CD8-positive, alpha-beta memory T cell (primary cell): ENCODE results near the gene INPP5A. TPM values are rescaled to one million over a fixed set of nuclear protein-coding genes. Genes with fewer than 3 reads are reported as not detected.
"Not testable (repeated sequence)": the region's sequence is repeated elsewhere in the genome, so short reads cannot be mapped to it uniquely, and the experiment has no call there.

Source experiments
- CTCF ChIA-PET: fragments of 350-600 bp; sonication (Branson Sonifier 250); formaldehyde crosslinking; loops from one replicate; lab custom pipeline; 2021; ENCODE audit warnings: antibody characterized with exemption; lab: Charles Lee
- POLR2A ChIA-PET: fragments of 350-600 bp; sonication (Branson Sonifier 250); formaldehyde crosslinking; loops from one replicate; lab custom pipeline; 2021; ENCODE audit warnings: antibody characterized with exemption; lab: Charles Lee
- DNase-seq, 5 donors: peaks; one replicate each; pipeline versions ENCODE4 v3.0.0 to v3.0.0-alpha.2; 2020 to 2022; ENCODE audit warnings: mixed read lengths in 1 of 5
- H3K27ac ChIP-seq: one replicate; pipeline ENCODE4 v1.7.0; 2013; ENCODE audit warnings: low read depth, mild to moderate bottlenecking, low read length, moderate library complexity
- H3K27me3 ChIP-seq: 2 replicates; pipeline ENCODE4 v1.7.0; 2013; ENCODE audit warnings: low read length, mild to moderate bottlenecking; ENCODE audit not compliant: insufficient read depth, poor library complexity, severe bottlenecking
- H3K36me3 ChIP-seq: 2 replicates; pipeline ENCODE4 v1.7.0; 2013; ENCODE audit warnings: mild to moderate bottlenecking, low read length, moderate library complexity; ENCODE audit not compliant: insufficient read depth
- H3K4me1 ChIP-seq: 2 replicates; pipeline ENCODE4 v1.7.0; 2013; ENCODE audit warnings: mild to moderate bottlenecking, low read length, moderate library complexity; ENCODE audit not compliant: insufficient read depth
- H3K4me3 ChIP-seq: 2 replicates; pipeline ENCODE4 v1.7.0; 2013; ENCODE audit warnings: mild to moderate bottlenecking, low read length
- H3K9me3 ChIP-seq: 2 replicates; pipeline ENCODE4 v1.7.0; 2013; ENCODE audit warnings: mild to moderate bottlenecking, low read length
- H3K27ac Mint-ChIP-seq, 8 donors: one replicate each; pipeline ENCODE4 v1.8.0; 2020 to 2021; ENCODE audit warnings: mixed read lengths in 8 of 8, mild to moderate bottlenecking in 6 of 8, inconsistent platforms in 3 of 8, moderate library complexity in 3 of 8
- H3K27me3 Mint-ChIP-seq, 2 donors: one replicate each; pipeline ENCODE4 v1.8.0; 2020 to 2021; ENCODE audit warnings: mixed read lengths in 2 of 2, mild to moderate bottlenecking in 1 of 2, moderate library complexity in 1 of 2
- H3K36me3 Mint-ChIP-seq, 3 donors: one replicate each; pipeline ENCODE4 v1.8.0; 2020 to 2021; ENCODE audit warnings: mixed read lengths in 3 of 3, inconsistent platforms in 1 of 3, mild to moderate bottlenecking in 1 of 3
- H3K4me1 Mint-ChIP-seq, 3 donors: one replicate each; pipeline ENCODE4 v1.8.0; 2020 to 2021; ENCODE audit warnings: mixed read lengths in 3 of 3, inconsistent platforms in 1 of 3, mild to moderate bottlenecking in 1 of 3
- H3K4me3 Mint-ChIP-seq, 7 donors: one replicate each; pipeline ENCODE4 v1.8.0; 2020 to 2021; ENCODE audit warnings: mixed read lengths in 7 of 7, mild to moderate bottlenecking in 6 of 7, moderate library complexity in 4 of 7, inconsistent platforms in 2 of 7
- H3K9me3 Mint-ChIP-seq, 5 donors: one replicate each; pipeline ENCODE4 v1.8.0; 2020 to 2022; ENCODE audit warnings: mixed read lengths in 5 of 5, mild to moderate bottlenecking in 3 of 5, moderate library complexity in 2 of 5, inconsistent platforms in 1 of 5
- polyA plus RNA-seq: library from polyadenylated mRNA; unstranded; fragments of 300-500 nt; fragmentation: Illumina TruSeq; gene quantifications from one replicate; pipeline ENCODE4 v1.2.3, GENCODE V29; 2021
- total RNA-seq, 2 experiments: library from RNA; stranded (reverse); gene quantifications; one replicate each; pipeline ENCODE4 v1.2.3, GENCODE V29; 2021

The INPP5A gene
- total and polyA plus RNA-seq, 3 experiments from 2014 or later, result 1.1 to 6.1 (median 4.8) TPM

GRCh38 chr10:132551093-132551807 lies 13.7 kb downstream of the INPP5A start:
- H3K4me1 Mint-ChIP-seq, result peaks cover 16 to 49% (median 19%) of the 10 kb centered on the region in 3 donors
- H3K4me3 Mint-ChIP-seq, result peak overlapping the region; percentile 37 to 83 (median 75)
- no peaks in the 10 kb centered on the region for H3K9me3 ChIP-seq
- ChIA-PET CTCF (interaction anchor here (0.9 to 2.1 kb wide), 6 partner anchors 10 to 104 kb away, joined by 3 to 15 read pairs (median 4); no protein-coding TSS in a partner anchor), POLR2A (no interaction called here)
- H3K27me3 ChIP-seq, result no peaks in the 10 kb centered on the region
- H3K27me3 Mint-ChIP-seq, result peaks cover 0 to 5% of the 10 kb centered on the region in 2 donors
- H3K36me3 Mint-ChIP-seq, result peaks cover 0 to under 1% (median 0%) of the 10 kb centered on the region in 3 donors
- DNase-seq, result peak in 1 of 5 donors; percentile 36
- no peaks in the 10 kb centered on the region for H3K36me3 ChIP-seq
- peaks cover 53% of the 10 kb centered on the region for H3K4me1 ChIP-seq
- H3K27ac Mint-ChIP-seq, result peak overlapping the region; percentile 18 to 92 (median 78)
- no peaks in the 10 kb centered on the region for H3K9me3 Mint-ChIP-seq
- peak overlapping the region; percentile 6 for H3K27ac ChIP-seq
- H3K4me3 ChIP-seq, result peak overlapping the region; percentile 55

DNA sequence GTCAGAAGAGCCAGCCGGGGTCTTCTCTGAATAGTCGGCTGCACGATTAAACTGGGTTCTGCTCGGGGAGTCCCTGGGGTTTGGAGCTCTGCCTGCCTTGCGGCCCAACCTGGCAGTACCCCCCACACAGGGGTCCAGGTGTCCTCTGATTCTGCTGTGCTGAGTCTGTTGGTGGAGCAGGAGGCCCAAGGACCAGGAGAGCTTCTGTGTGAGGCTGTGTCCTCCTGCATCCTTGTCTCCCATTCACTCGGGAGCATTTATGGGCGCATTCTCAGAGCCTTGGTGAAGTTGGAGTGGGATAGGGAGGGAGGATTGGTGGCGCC lies 14.2 kb downstream of the INPP5A start:
- H3K4me3 Mint-ChIP-seq, result peak overlapping the region in 6 of 7 donors; percentile 71 to 83 (median 75)
- Histone ChIP-seq H3K27ac (peak overlapping the region; percentile 6), H3K4me1 (peaks cover 53% of the 10 kb centered on the region), H3K4me3 (peak overlapping the region; percentile 55), H3K9me3 (no peaks in the 10 kb centered on the region), H3K27me3 (no peaks in the 10 kb centered on the region), H3K36me3 (no peaks in the 10 kb centered on the region)
- peaks cover 0 to 7% of the 10 kb centered on the region in 2 donors for H3K27me3 Mint-ChIP-seq
- no peaks in the 10 kb centered on the region for H3K9me3 Mint-ChIP-seq
- H3K36me3 Mint-ChIP-seq, result peaks cover 0 to 3% (median 0%) of the 10 kb centered on the region in 3 donors
- peaks cover 22 to 51% (median 24%) of the 10 kb centered on the region in 3 donors for H3K4me1 Mint-ChIP-seq
- peak overlapping the region in 4 of 8 donors; percentile 18 to 90 (median 78) for H3K27ac Mint-ChIP-seq
- POLR2A ChIA-PET, result no interaction called here
- CTCF ChIA-PET, result interaction anchor here (0.9 to 2.1 kb wide), 6 partner anchors 9 to 105 kb away, joined by 3 to 15 read pairs (median 4); no protein-coding TSS in a partner anchor
- no peak for DNase-seq

- H3K27me3 ChIP-seq, H3K27me3 Mint-ChIP-seq, H3K36me3 ChIP-seq, H3K27ac Mint-ChIP-seq, H3K27ac ChIP-seq, POLR2A ChIA-PET, H3K4me3 Mint-ChIP-seq, CTCF ChIA-PET, H3K9me3 ChIP-seq, DNase-seq, H3K36me3 Mint-ChIP-seq, H3K4me3 ChIP-seq, H3K9me3 Mint-ChIP-seq: not testable (repeated sequence)
- peaks cover 26 to 52% (median 27%) of the 10 kb centered on the region in 3 donors for H3K4me1 Mint-ChIP-seq
- H3K4me1 ChIP-seq, result peaks cover 52% of the 10 kb centered on the region
These were observed 15.0 kb downstream of the INPP5A start for GRCh38 chr10:132552635-132553034.

DNA sequence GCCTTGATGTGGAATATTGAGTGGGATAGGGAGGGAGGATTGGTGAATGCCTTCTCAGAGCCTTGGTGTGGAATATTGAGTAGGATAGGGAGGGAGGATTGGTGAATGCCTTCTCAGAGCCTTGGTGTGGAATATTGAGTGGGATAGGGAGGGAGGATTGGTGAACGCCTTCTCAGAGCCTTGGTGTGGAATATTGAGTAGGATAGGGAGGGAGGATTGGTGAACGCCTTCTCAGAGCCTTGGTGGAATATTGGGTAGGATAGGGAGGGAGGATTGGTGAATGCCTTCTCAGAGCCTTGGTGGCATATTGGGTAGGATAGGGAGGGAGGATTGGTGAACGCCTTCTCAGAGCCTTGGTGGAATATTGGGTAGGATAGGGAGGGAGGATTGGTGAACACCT lies 16.0 kb downstream of the INPP5A start:
- POLR2A ChIA-PET, H3K4me3 ChIP-seq, H3K36me3 ChIP-seq, H3K9me3 Mint-ChIP-seq, H3K27ac ChIP-seq, DNase-seq, CTCF ChIA-PET, H3K36me3 Mint-ChIP-seq, H3K27ac Mint-ChIP-seq, H3K27me3 ChIP-seq, H3K9me3 ChIP-seq, H3K4me3 Mint-ChIP-seq, H3K27me3 Mint-ChIP-seq: not testable (repeated sequence)
- peaks cover 52% of the 10 kb centered on the region for H3K4me1 ChIP-seq
- H3K4me1 Mint-ChIP-seq, result peaks cover 22 to 47% (median 27%) of the 10 kb centered on the region in 3 donors

- Histone ChIP-seq H3K27me3 (no peaks in the 10 kb centered on the region), H3K4me1 (peaks cover 52% of the 10 kb centered on the region), H3K4me3 (no peak overlapping the region), H3K27ac (no peak overlapping the region), H3K36me3 (no peaks in the 10 kb centered on the region), H3K9me3 (no peaks in the 10 kb centered on the region)
- Mint-ChIP-seq H3K4me3 (no peak overlapping the region), H3K4me1 (peaks cover 22 to 46% (median 27%) of the 10 kb centered on the region in 3 donors), H3K9me3 (no peaks in the 10 kb centered on the region), H3K27me3 (peaks cover 0 to 5% of the 10 kb centered on the region in 2 donors), H3K27ac (no peak overlapping the region), H3K36me3 (peaks cover 0 to 3% (median 0%) of the 10 kb centered on the region in 3 donors)
- CTCF ChIA-PET, result no interaction called here
- DNase-seq, result peak in 1 of 5 donors; percentile 27
- POLR2A ChIA-PET, result interaction anchor here (0.6 kb wide), 1 partner anchor 14 kb away, joined by 6 read pairs; no protein-coding TSS in a partner anchor
These were observed 16.7 kb downstream of the INPP5A start for GRCh38 chr10:132554053-132554990.

DNA sequence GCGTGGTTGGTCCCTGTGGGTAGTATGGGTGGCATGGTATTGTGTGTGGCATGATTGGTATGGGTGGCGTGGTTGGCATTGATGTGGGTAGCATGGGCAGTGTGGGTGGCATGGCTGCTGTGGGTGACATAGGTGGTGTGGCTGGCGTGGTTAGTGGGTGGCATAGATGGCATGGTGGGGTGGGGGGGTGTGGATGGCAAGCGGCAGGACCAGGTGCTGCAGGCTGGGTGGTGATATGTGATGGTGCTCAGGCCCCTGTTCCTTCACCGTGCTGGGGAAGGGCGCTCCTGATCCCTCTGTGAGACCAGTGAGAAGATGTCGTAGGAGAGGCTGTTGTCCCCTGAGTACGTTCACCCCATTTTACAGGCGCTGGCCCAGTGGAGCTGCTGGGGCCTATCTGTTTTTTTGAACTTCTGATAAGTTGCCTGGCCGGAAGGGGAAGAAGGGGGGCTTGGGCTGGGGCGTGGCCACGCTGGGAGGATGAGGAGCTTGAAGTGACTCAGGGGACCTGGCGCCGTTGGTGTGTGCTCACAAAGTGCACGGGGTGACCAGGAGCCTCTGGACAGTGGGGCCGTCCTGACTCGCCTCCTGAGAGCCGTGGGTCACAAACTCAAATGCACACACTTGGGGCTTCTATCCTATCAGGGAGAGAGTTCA lies 17.5 kb downstream of the INPP5A start:
- Mint-ChIP-seq H3K4me1 (peaks cover 25 to 50% (median 33%) of the 10 kb centered on the region in 3 donors), H3K36me3 (peaks cover 0 to 3% (median 0%) of the 10 kb centered on the region in 3 donors), H3K27ac (no peak overlapping the region), H3K27me3 (peaks cover 0 to 4% of the 10 kb centered on the region in 2 donors), H3K9me3 (no peaks in the 10 kb centered on the region), H3K4me3 (peak overlapping the region in 1 of 7 donors; percentile 12)
- no peaks in the 10 kb centered on the region for H3K36me3 ChIP-seq
- no peaks in the 10 kb centered on the region for H3K9me3 ChIP-seq
- DNase-seq, result peak in 4 of 5 donors; percentile 21 to 72 (median 48)
- no peak overlapping the region for H3K27ac ChIP-seq
- no peaks in the 10 kb centered on the region for H3K27me3 ChIP-seq
- POLR2A ChIA-PET, result interaction anchor here (0.6 kb wide), 1 partner anchor 13 kb away, joined by 6 read pairs; no protein-coding TSS in a partner anchor
- H3K4me3 ChIP-seq, result no peak overlapping the region
- CTCF ChIA-PET, result no interaction called here
- H3K4me1 ChIP-seq, result peaks cover 52% of the 10 kb centered on the region

- peaks cover 0 to 4% of the 10 kb centered on the region in 2 donors for H3K27me3 Mint-ChIP-seq
- peaks cover 54% of the 10 kb centered on the region for H3K4me1 ChIP-seq
These were observed 18.3 kb downstream of the INPP5A start for GRCh38 chr10:132555648-132556575.

More at GRCh38 chr10:132555648-132556575, 18.3 kb downstream of the INPP5A start:
- Histone ChIP-seq H3K27me3 (no peaks in the 10 kb centered on the region), H3K27ac (no peak overlapping the region), H3K36me3 (no peaks in the 10 kb centered on the region), H3K9me3 (no peaks in the 10 kb centered on the region), H3K4me3 (no peak overlapping the region)
- CTCF ChIA-PET, result no interaction called here
- DNase-seq, result peak in 1 of 5 donors; percentile 34
- POLR2A ChIA-PET, result no interaction called here
- H3K4me1 Mint-ChIP-seq, result peaks cover 24 to 46% (median 30%) of the 10 kb centered on the region in 3 donors
- H3K4me3 Mint-ChIP-seq, result peak overlapping the region in 1 of 7 donors; percentile 12
- peak overlapping the region in 2 of 8 donors; percentile 10 to 68 for H3K27ac Mint-ChIP-seq
- H3K36me3 Mint-ChIP-seq, result peaks cover 0 to 3% (median 0%) of the 10 kb centered on the region in 3 donors
- H3K9me3 Mint-ChIP-seq, result no peaks in the 10 kb centered on the region
